HepG2 (cell line): Measurements from ENCODE around the gene CLDN19. TPM values are rescaled to one million over a fixed set of nuclear protein-coding genes. Genes with fewer than 3 reads are reported as not detected.

ENCODE experiments used
- ATAC-seq: fragments of 200-7000 bp; cut with Tn5 transposase; 3 replicates; pipeline ENCODE4 v1.9.1; 2020; ENCODE audit warnings: mild to moderate bottlenecking, moderate library complexity
- BruUV-seq: library from RNA; stranded (reverse); fragments of 400-500 nt; replicated peaks from 2 replicates; lab custom pipeline; 2021; lab: Mats Ljungman, UMichigan
- CTCF ChIA-PET: fragments of 300-600 bp; formaldehyde crosslinking; extraction: SDS; loops from one replicate; lab custom pipeline; 2021; ENCODE audit warnings: low total read pairs, inconsistent platforms, low intra/inter-chr PET ratio; lab: Yijun Ruan, JAX
- POLR2A ChIA-PET: fragments of 350-600 bp; sonication (Branson Sonifier 250); formaldehyde crosslinking; loops from one replicate; lab custom pipeline; 2020; ENCODE audit warnings: antibody characterized with exemption, inconsistent platforms; lab: Yijun Ruan, JAX
- DNase-seq: peaks from one replicate; pipeline ENCODE4 v3.0.0-alpha.2; 2015; ENCODE audit warnings: low spot score
- FAIRE-seq: peaks from 3 replicates; lab custom pipeline; 2011; peaks lifted over from hg19 to GRCh38; lab: Jason Lieb, UNC
- H2AFZ ChIP-seq: one replicate; pipeline ENCODE4 v1.6.1; 2011; ENCODE audit warnings: low read length, inconsistent platforms
- H3K27ac ChIP-seq: fragments of 300-600 bp; 3 replicates; pipeline ENCODE4 v1.8.0; 2011; ENCODE audit warnings: mixed run types, mild to moderate bottlenecking, mixed read lengths, low read length, inconsistent platforms; ENCODE audit not compliant: insufficient read depth; ENCODE audit errors: extremely low read length
- H3K27me3 ChIP-seq, 2 experiments: fragments of 200-600 bp in 1 of 2; 2 replicates in 1 of 2; 3 replicates in 1 of 2; pipeline versions ENCODE4 v1.6.0 to v1.8.0; 2011; ENCODE audit warnings: low read length in 2 of 2, mild to moderate bottlenecking in 2 of 2, moderate library complexity in 2 of 2, inconsistent platforms in 1 of 2; ENCODE audit not compliant: insufficient read depth in 2 of 2, control insufficient read depth in 1 of 2
- H3K36me3 ChIP-seq, 2 experiments: fragments of 200-600 bp in 1 of 2; replicated peaks in 1 of 2; 2 replicates in 1 of 2; 3 replicates in 1 of 2; pipeline versions ENCODE4 v1.5.1 to v1.8.0; 2011; ENCODE audit warnings: low read length in 2 of 2, inconsistent platforms in 1 of 2; ENCODE audit not compliant: insufficient read depth in 2 of 2, control insufficient read depth in 1 of 2
- H3K4me1 ChIP-seq: 2 replicates; pipeline ENCODE4 v1.5.1; 2012; ENCODE audit warnings: low read length, inconsistent platforms; ENCODE audit not compliant: insufficient read depth
- H3K4me2 ChIP-seq: 2 replicates; pipeline ENCODE4 v1.6.0; 2011; ENCODE audit warnings: low read depth, low read length, inconsistent platforms
- H3K4me3 ChIP-seq, 3 experiments: fragments of 200-600 bp in 1 of 3; sonication (generic), shearing (Covaris generic) in 1 of 3; replicated peaks in 1 of 3; 2 replicates each; pipeline ENCODE4 v1.5.1; 2011 to 2016; ENCODE audit warnings: low read length in 3 of 3, inconsistent platforms in 2 of 3, low read depth in 2 of 3, mild to moderate bottlenecking in 2 of 3, control low read depth in 1 of 3, mixed read lengths in 1 of 3; ENCODE audit not compliant: insufficient read depth in 1 of 3
- H3K79me2 ChIP-seq: one replicate; pipeline ENCODE4 v1.6.1; 2011; ENCODE audit warnings: low read length, inconsistent platforms; ENCODE audit not compliant: insufficient read depth
- H3K9ac ChIP-seq: 2 replicates; pipeline ENCODE4 v1.6.0; 2011; ENCODE audit warnings: mild to moderate bottlenecking, low read depth, low read length, inconsistent platforms; ENCODE audit not compliant: insufficient read depth
- H3K9me3 ChIP-seq: 2 replicates; pipeline ENCODE4 v1.5.1; 2012; ENCODE audit warnings: mild to moderate bottlenecking, low read length
- H4K20me1 ChIP-seq: 2 replicates; pipeline ENCODE4 v1.6.0; 2011; ENCODE audit warnings: inconsistent platforms, mild to moderate bottlenecking, low read length, moderate library complexity; ENCODE audit not compliant: insufficient read depth
- CEBPG ChIP-seq: IDR thresholded peaks from 2 replicates; pipeline ENCODE4 v1.6.1; 2016
- DMAP1 ChIP-seq: IDR thresholded peaks from 2 replicates; pipeline ENCODE4 v1.6.1; 2016
- FOXJ3 ChIP-seq: sonication (generic); formaldehyde crosslinking; IDR thresholded peaks from 2 replicates; pipeline ENCODE4 v1.4.0; 2020; ENCODE audit warnings: missing genetic modification reagents, mild to moderate bottlenecking, borderline replicate concordance
- FOXO1 ChIP-seq: sonication (generic); formaldehyde crosslinking; IDR thresholded peaks from 2 replicates; pipeline ENCODE4 v1.4.0; 2020; ENCODE audit warnings: missing genetic modification reagents
- IRX3 ChIP-seq: sonication (generic); formaldehyde crosslinking; IDR thresholded peaks from 2 replicates; pipeline ENCODE4 v1.8.1; 2023; ENCODE audit warnings: mild to moderate bottlenecking, low read depth, missing genetic modification reagents, borderline replicate concordance
- KMT2B ChIP-seq: IDR thresholded peaks from 2 replicates; pipeline ENCODE4 v1.6.1; 2016; ENCODE audit warnings: missing genetic modification reagents, missing compliant biosample characterization
- LCORL ChIP-seq, 2 experiments: fragments of 450-650 bp in 1 of 2; sonication (generic) in 1 of 2; formaldehyde crosslinking in 1 of 2; IDR thresholded peaks; 2 replicates each; pipeline versions ENCODE4 v1.5.0 to v1.6.1; 2017 to 2020; ENCODE audit warnings: antibody characterized with exemption in 1 of 2, missing genetic modification reagents in 1 of 2
- MEF2D ChIP-seq: sonication (generic); formaldehyde crosslinking; IDR thresholded peaks from 2 replicates; pipeline ENCODE4 v1.5.1; 2020; ENCODE audit warnings: mild to moderate bottlenecking, missing genetic modification reagents
- NBN ChIP-seq: fragments of 450-650 bp; conservative IDR thresholded peaks from 2 replicates; pipeline ENCODE4 v1.6.1; 2017
- NFATC3 ChIP-seq: sonication (generic); formaldehyde crosslinking; IDR thresholded peaks from 2 replicates; pipeline ENCODE4 v1.5.1; 2020; ENCODE audit warnings: mild to moderate bottlenecking, missing genetic modification reagents
- SMAD3 ChIP-seq: sonication (generic); formaldehyde crosslinking; IDR thresholded peaks from 2 replicates; pipeline ENCODE4 v1.4.0; 2020; ENCODE audit warnings: missing genetic modification reagents
- ZFX ChIP-seq: sonication (generic); formaldehyde crosslinking; IDR thresholded peaks from 2 replicates; pipeline ENCODE4 v1.4.0; 2020; ENCODE audit warnings: mild to moderate bottlenecking, low read depth, missing genetic modification reagents, moderate library complexity
- ZNF12 ChIP-seq: sonication (generic); formaldehyde crosslinking; IDR thresholded peaks from 2 replicates; pipeline ENCODE4 v1.5.0; 2020; ENCODE audit warnings: missing genetic modification reagents
- ZNF260 ChIP-seq: sonication (generic); formaldehyde crosslinking; IDR thresholded peaks from 2 replicates; pipeline ENCODE4 v1.4.0; 2020; ENCODE audit warnings: missing genetic modification reagents, low read depth, mild to moderate bottlenecking, borderline replicate concordance
- ZNF30 ChIP-seq: sonication (generic); formaldehyde crosslinking; IDR thresholded peaks from 2 replicates; pipeline ENCODE4 v1.5.0; 2020; ENCODE audit warnings: mild to moderate bottlenecking, missing genetic modification reagents
- WGBS: methylation state at CpG from one replicate; pipeline ENCODE4 v1.1.6; 2017; ENCODE audit warnings: low lambda C conversion rate; 5-methylcytosine and 5-hydroxymethylcytosine counted together
- in situ Hi-C: cut with HindIII; loops from 2 replicates; pipeline ENCODE4 v1.10.0; 2017; ENCODE audit warnings: low pct_unique_long_range_greater_than_20kb; ENCODE audit not compliant: extremely low pct_ligation_motif_present
- intact Hi-C: fragments of 100-400 bp; cut with micrococcal nuclease; formaldehyde crosslinking; loops from one replicate; pipeline ENCODE4 v1.10.0; 2022; ENCODE audit not compliant: unreplicated experiment
- polyA plus RNA-seq, 8 experiments: library from polyadenylated mRNA; depleted of rRNA in 3 of 8; stranded (reverse) in 7 of 8; unstranded in 1 of 8; fragments of >200 nt; fragmentation: Illumina TruSeq in 4 of 8; extraction: Trizol in 4 of 8; gene quantifications; 2 replicates each; pipeline versions ENCODE4 v1.2.1 to v1.2.3, GENCODE V29; 2011 to 2016; ENCODE audit warnings: low read depth in 4 of 8, missing spikeins in 1 of 8, mixed read lengths in 1 of 8; ENCODE audit not compliant: insufficient read depth in 1 of 8
- total RNA-seq, 5 experiments: library from RNA; depleted of rRNA; stranded (reverse); fragments of >200 nt; fragmentation: Illumina TruSeq; extraction: Trizol; gene quantifications; 2 replicates each; pipeline ENCODE4 v1.2.3, GENCODE V29; 2016; ENCODE audit warnings: low read depth in 1 of 5
- TF ChIP-seq, protein P1 (sequence below): sonication (generic); formaldehyde crosslinking; IDR thresholded peaks from 2 replicates; pipeline ENCODE4 v1.4.0; 2020; ENCODE audit warnings: missing genetic modification reagents

The CLDN19 gene
- total and polyA plus RNA-seq, 2 of the 13 experiments (the other 11 are each of a cell fraction or from before 2014, with no cell fraction given), result 5.0 to 7.6 TPM

- Histone ChIP-seq H3K4me3 (no peak overlapping the region), H3K36me3 (peaks cover 43 to 85% of the 10 kb centered on the region in 2 experiments), H3K27me3 (no peaks in the 10 kb centered on the region), H3K9me3 (no peaks in the 10 kb centered on the region), H3K27ac (no peak overlapping the region), H3K79me2 (no peaks in the 10 kb centered on the region), H2AFZ (no peak overlapping the region), H3K4me2 (no peak overlapping the region), H3K4me1 (peaks cover 19% of the 10 kb centered on the region), H3K9ac (no peak overlapping the region), H4K20me1 (no peaks in the 10 kb centered on the region)
- ChIA-PET CTCF (no interaction called here), POLR2A (interaction anchor here (0.6 to 1.1 kb wide), 2 partner anchors 14 to 70 kb away, joined by 3 to 5 read pairs; partner anchors contain the start of genes C1orf50 and P3H1)
- in situ Hi-C loops (no loop called here), intact Hi-C loops (no loop called here)
- FAIRE-seq (no peak), ATAC-seq (no peak), DNase-seq (no peak)
- TF ChIP-seq KMT2B (CRISPR knock-in tag) (no peak), ZNF12 (no peak), SMAD3 (CRISPR knock-in tag) (no peak), LCORL (IDR thresholded peaks at IDR 0.05) (no peak), LCORL (CRISPR knock-in tag; IDR thresholded peaks at IDR 0.05) (no peak), FOXO1 (CRISPR knock-in tag) (no peak), IRX3 (CRISPR knock-in tag) (no peak), FOXJ3 (CRISPR knock-in tag) (no peak), NBN (no peak), DMAP1 (CRISPR knock-in tag) (no peak), ZNF260 (CRISPR knock-in tag) (no peak), NFATC3 (CRISPR knock-in tag) (no peak), MEF2D (CRISPR knock-in tag) (no peak), ZFX (CRISPR knock-in tag) (no peak), CEBPG (CRISPR knock-in tag) (no peak), ZNF30 (CRISPR knock-in tag) (no peak)
- TF ChIP-seq, protein P1, sequence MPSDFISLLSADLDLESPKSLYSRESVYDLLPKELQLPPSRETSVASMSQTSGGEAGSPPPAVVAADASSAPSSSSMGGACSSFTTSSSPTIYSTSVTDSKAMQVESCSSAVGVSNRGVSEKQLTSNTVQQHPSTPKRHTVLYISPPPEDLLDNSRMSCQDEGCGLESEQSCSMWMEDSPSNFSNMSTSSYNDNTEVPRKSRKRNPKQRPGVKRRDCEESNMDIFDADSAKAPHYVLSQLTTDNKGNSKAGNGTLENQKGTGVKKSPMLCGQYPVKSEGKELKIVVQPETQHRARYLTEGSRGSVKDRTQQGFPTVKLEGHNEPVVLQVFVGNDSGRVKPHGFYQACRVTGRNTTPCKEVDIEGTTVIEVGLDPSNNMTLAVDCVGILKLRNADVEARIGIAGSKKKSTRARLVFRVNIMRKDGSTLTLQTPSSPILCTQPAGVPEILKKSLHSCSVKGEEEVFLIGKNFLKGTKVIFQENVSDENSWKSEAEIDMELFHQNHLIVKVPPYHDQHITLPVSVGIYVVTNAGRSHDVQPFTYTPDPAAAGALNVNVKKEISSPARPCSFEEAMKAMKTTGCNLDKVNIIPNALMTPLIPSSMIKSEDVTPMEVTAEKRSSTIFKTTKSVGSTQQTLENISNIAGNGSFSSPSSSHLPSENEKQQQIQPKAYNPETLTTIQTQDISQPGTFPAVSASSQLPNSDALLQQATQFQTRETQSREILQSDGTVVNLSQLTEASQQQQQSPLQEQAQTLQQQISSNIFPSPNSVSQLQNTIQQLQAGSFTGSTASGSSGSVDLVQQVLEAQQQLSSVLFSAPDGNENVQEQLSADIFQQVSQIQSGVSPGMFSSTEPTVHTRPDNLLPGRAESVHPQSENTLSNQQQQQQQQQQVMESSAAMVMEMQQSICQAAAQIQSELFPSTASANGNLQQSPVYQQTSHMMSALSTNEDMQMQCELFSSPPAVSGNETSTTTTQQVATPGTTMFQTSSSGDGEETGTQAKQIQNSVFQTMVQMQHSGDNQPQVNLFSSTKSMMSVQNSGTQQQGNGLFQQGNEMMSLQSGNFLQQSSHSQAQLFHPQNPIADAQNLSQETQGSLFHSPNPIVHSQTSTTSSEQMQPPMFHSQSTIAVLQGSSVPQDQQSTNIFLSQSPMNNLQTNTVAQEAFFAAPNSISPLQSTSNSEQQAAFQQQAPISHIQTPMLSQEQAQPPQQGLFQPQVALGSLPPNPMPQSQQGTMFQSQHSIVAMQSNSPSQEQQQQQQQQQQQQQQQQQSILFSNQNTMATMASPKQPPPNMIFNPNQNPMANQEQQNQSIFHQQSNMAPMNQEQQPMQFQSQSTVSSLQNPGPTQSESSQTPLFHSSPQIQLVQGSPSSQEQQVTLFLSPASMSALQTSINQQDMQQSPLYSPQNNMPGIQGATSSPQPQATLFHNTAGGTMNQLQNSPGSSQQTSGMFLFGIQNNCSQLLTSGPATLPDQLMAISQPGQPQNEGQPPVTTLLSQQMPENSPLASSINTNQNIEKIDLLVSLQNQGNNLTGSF (CRISPR knock-in tag), result no peak
- BruUV-seq, result no TSS peak
- WGBS, result 100% methylated on average over 1 of the region's 1 CpG
Measured at GRCh38 chr1:42753070-42753469, 13.0 kb upstream of the CLDN19 start.
